ENCODE measurements around the gene SERPINB4.
"Not testable (repeated sequence)": the region's sequence is repeated elsewhere in the genome, so short reads cannot be mapped to it uniquely, and the experiment has no call there.

SERPINB4 gene

GRCh38 chr18:63644142-63644541 lies at the start of gene SERPINB4:
Gene SERPINB4 (minus strand): TSS chr18:63644256. CDS start chr18:63643577, 679 bp downstream.
- not testable (repeated sequence) for DNase-seq

GRCh38 chr18:63689064-63689463 lies 45.0 kb upstream of the SERPINB4 start:
- DNase-seq = no peak

GRCh38 chr18:63686871-63687270 lies 42.8 kb upstream of the SERPINB4 start:
- no peak for DNase-seq

- no peak for DNase-seq
Observed at GRCh38 chr18:63684718-63685117, 40.7 kb upstream of the SERPINB4 start.

- DNase-seq = no peak
Observed at GRCh38 chr18:63683890-63684289, 39.8 kb upstream of the SERPINB4 start.

- no peak for DNase-seq
Observed at GRCh38 chr18:63683152-63683551, 39.1 kb upstream of the SERPINB4 start.

- DNase-seq = no peak
Observed at GRCh38 chr18:63681449-63682340, 37.6 kb upstream of the SERPINB4 start.

- no peak for DNase-seq
Observed at GRCh38 chr18:63679820-63680606, 36.0 kb upstream of the SERPINB4 start.

GRCh38 chr18:63677500-63678225 lies 33.6 kb upstream of the SERPINB4 start:
- no peak for DNase-seq

GRCh38 chr18:63676526-63677323 lies 32.7 kb upstream of the SERPINB4 start:
- no peak for DNase-seq

GRCh38 chr18:63664571-63664970 lies 20.5 kb upstream of the SERPINB4 start:
- no peak for DNase-seq

- not testable (repeated sequence) for DNase-seq
Observed at GRCh38 chr18:63661750-63662149, 17.7 kb upstream of the SERPINB4 start, which contains the start of gene SERPINB3. Gene SERPINB3 (minus strand): TSS chr18:63661893. CDS start chr18:63661216, 677 bp downstream.

- not testable (repeated sequence) for DNase-seq
Observed at GRCh38 chr18:63658920-63659319, 14.9 kb upstream of the SERPINB4 start.

- DNase-seq = not testable (repeated sequence)
Observed at GRCh38 chr18:63650271-63650670, 6.2 kb upstream of the SERPINB4 start.

- no peak for DNase-seq
Observed at GRCh38 chr18:63648241-63648640, 4.2 kb upstream of the SERPINB4 start.

- DNase-seq = no peak
Observed at GRCh38 chr18:63646936-63647335, 2.9 kb upstream of the SERPINB4 start.

- not testable (repeated sequence) for DNase-seq
Observed at GRCh38 chr18:63644694-63645093, 638 bp upstream of the SERPINB4 start.

- not testable (repeated sequence) for DNase-seq
Observed at GRCh38 chr18:63642668-63643356, 1.2 kb downstream of the SERPINB4 start.

GRCh38 chr18:63641157-63641680 lies 2.8 kb downstream of the SERPINB4 start:
- DNase-seq = not testable (repeated sequence)

- DNase-seq = no peak
Observed at GRCh38 chr18:63637703-63638102, 6.4 kb downstream of the SERPINB4 start.

GRCh38 chr18:63627819-63628218 lies 16.2 kb downstream of the SERPINB4 start:
- no peak for DNase-seq
